PC-9 (cell line): ENCODE results near the gene PSMD7.

ENCODE experiments used
- CTCF ChIP-seq: fragments of 200-600 bp; sonication (generic); conservative IDR thresholded peaks from 2 replicates; pipeline ENCODE4 v1.6.1; 2017; ENCODE audit warnings: mixed run types, antibody characterized with exemption, mild to moderate bottlenecking, moderate library complexity
- EZH2 ChIP-seq: fragments of 200-600 bp; sonication (generic); IDR thresholded peaks from 2 replicates; pipeline ENCODE4 v1.8.0; 2017; ENCODE audit warnings: antibody characterized with exemption, low read depth

GRCh38 chr16:74249846-74250245 lies 46.8 kb upstream of the PSMD7 start:
- no peak for TF ChIP-seq CTCF
- no peak for TF ChIP-seq EZH2
